Naive thymus-derived CD4-positive, alpha-beta T cell (primary cell): ENCODE data around the gene NUFIP2. TPM values are rescaled to one million over a fixed set of nuclear protein-coding genes. Genes with fewer than 3 reads are reported as not detected.
A peak's percentile ranks its signal among the peaks of the same experiment; 100 is the strongest.

Source experiments
- ATAC-seq: fragments of 150-1000 bp; cut with Tn5 transposase; 2 replicates; pipeline ENCODE4 v1.10.0; 2021; ENCODE audit warnings: mild to moderate bottlenecking, moderate library complexity
- CTCF ChIA-PET: fragments of 350-600 bp; sonication (Branson Sonifier 250); formaldehyde crosslinking; loops from one replicate; lab custom pipeline; 2021; ENCODE audit warnings: antibody characterized with exemption; lab: Charles Lee
- POLR2A ChIA-PET: fragments of 350-600 bp; sonication (Branson Sonifier 250); formaldehyde crosslinking; loops from one replicate; lab custom pipeline; 2021; ENCODE audit warnings: antibody characterized with exemption, inconsistent platforms; lab: Charles Lee
- DNase-seq, 9 donors: peaks; one replicate each; pipeline versions ENCODE4 v3.0.0 to v3.0.0-alpha.2; 2020 to 2022; ENCODE audit warnings: mixed read lengths in 1 of 9
- H3K27ac ChIP-seq: one replicate; pipeline ENCODE4 v1.7.0; 2013; ENCODE audit warnings: mild to moderate bottlenecking, low read depth, low read length, moderate library complexity
- H3K27me3 ChIP-seq, 2 donors: one replicate each; pipeline ENCODE4 v1.7.0; 2013; ENCODE audit warnings: low read length in 2 of 2, mild to moderate bottlenecking in 2 of 2, moderate library complexity in 2 of 2; ENCODE audit not compliant: control insufficient read depth in 2 of 2, insufficient read depth in 2 of 2
- H3K36me3 ChIP-seq, 3 experiments: 1 replicate in 2 of 3; 2 replicates in 1 of 3; pipeline ENCODE4 v1.7.0; 2013; ENCODE audit warnings: low read length in 3 of 3, mild to moderate bottlenecking in 3 of 3, moderate library complexity in 1 of 3; ENCODE audit not compliant: insufficient read depth in 3 of 3, control insufficient read depth in 2 of 3
- H3K4me1 ChIP-seq, 2 donors: one replicate each; pipeline ENCODE4 v1.7.0; 2013; ENCODE audit warnings: low read length in 2 of 2, mild to moderate bottlenecking in 2 of 2, moderate library complexity in 1 of 2; ENCODE audit not compliant: control insufficient read depth in 2 of 2, insufficient read depth in 2 of 2
- H3K4me3 ChIP-seq: 2 replicates; pipeline ENCODE4 v1.7.0; 2013; ENCODE audit warnings: mild to moderate bottlenecking, low read length
- H3K9me3 ChIP-seq, 3 experiments: 1 replicate in 2 of 3; 2 replicates in 1 of 3; pipeline ENCODE4 v1.7.0; 2013; ENCODE audit warnings: low read length in 3 of 3; ENCODE audit not compliant: control insufficient read depth in 2 of 3
- H3K27ac Mint-ChIP-seq, 9 donors: one replicate each; pipeline ENCODE4 v1.8.0; 2020 to 2022; ENCODE audit warnings: mixed read lengths in 9 of 9, mild to moderate bottlenecking in 8 of 9, moderate library complexity in 5 of 9, inconsistent platforms in 2 of 9
- H3K27me3 Mint-ChIP-seq, 5 donors: one replicate each; pipeline ENCODE4 v1.8.0; 2021 to 2022; ENCODE audit warnings: mixed read lengths in 5 of 5, mild to moderate bottlenecking in 1 of 5
- H3K36me3 Mint-ChIP-seq, 5 donors: one replicate each; pipeline ENCODE4 v1.8.0; 2020 to 2022; ENCODE audit warnings: mixed read lengths in 5 of 5, mild to moderate bottlenecking in 3 of 5, inconsistent platforms in 1 of 5
- H3K4me1 Mint-ChIP-seq, 7 donors: one replicate each; pipeline ENCODE4 v1.8.0; 2020 to 2022; ENCODE audit warnings: mixed read lengths in 7 of 7, mild to moderate bottlenecking in 3 of 7, inconsistent platforms in 1 of 7
- H3K4me3 Mint-ChIP-seq, 10 donors: one replicate each; pipeline ENCODE4 v1.8.0; 2020 to 2022; ENCODE audit warnings: mild to moderate bottlenecking in 10 of 10, mixed read lengths in 10 of 10, moderate library complexity in 6 of 10, inconsistent platforms in 2 of 10
- H3K9me3 Mint-ChIP-seq, 11 donors: one replicate each; pipeline ENCODE4 v1.8.0; 2020 to 2022; ENCODE audit warnings: mixed read lengths in 11 of 11, mild to moderate bottlenecking in 4 of 11, inconsistent platforms in 1 of 11, moderate library complexity in 1 of 11
- intact Hi-C, 2 donors: fragments of 100-400 bp; cut with micrococcal nuclease; formaldehyde crosslinking; loops; one replicate each; pipeline ENCODE4 v1.15.1; 2023
- polyA plus RNA-seq, 2 donors: library from polyadenylated mRNA; unstranded; fragments of 300-500 nt; fragmentation: Illumina TruSeq; gene quantifications; one replicate each; pipeline ENCODE4 v1.2.3, GENCODE V29; 2021
- total RNA-seq, 6 experiments: library from RNA in 5 of 6; stranded (reverse) in 5 of 6; gene quantifications; 1 replicate in 5 of 6; 2 replicates in 1 of 6; pipeline ENCODE4 v1.2.3 and lab custom pipeline; 2021 to 2026

The NUFIP2 gene
- total and polyA plus RNA-seq, 7 experiments from 2014 or later = 5.3 to 85.3 (median 63.9) TPM

GRCh38 chr17:29263916-29264315 is 30.0 kb downstream of the NUFIP2 start:
- intact Hi-C loops = no loop called here
- no peak for ATAC-seq
- H3K36me3 ChIP-seq = peaks cover 0 to 47% (median 27%) of the 10 kb centered on the region in 3 experiments
- no peaks in the 10 kb centered on the region for H3K27me3 ChIP-seq
- no peak for DNase-seq
- no peak overlapping the region for H3K4me3 ChIP-seq
- peaks cover 0 to 49% (median 28%) of the 10 kb centered on the region in 5 donors for H3K36me3 Mint-ChIP-seq
- H3K9me3 ChIP-seq = no peaks in the 10 kb centered on the region
- ChIA-PET CTCF (no interaction called here), POLR2A (no interaction called here)
- H3K4me1 Mint-ChIP-seq = peaks cover 9 to 49% (median 35%) of the 10 kb centered on the region in 7 donors
- no peaks in the 10 kb centered on the region for H3K27me3 Mint-ChIP-seq
- H3K9me3 Mint-ChIP-seq = no peaks in the 10 kb centered on the region
- H3K27ac ChIP-seq = no peak overlapping the region
- H3K4me3 Mint-ChIP-seq = no peak overlapping the region
- peak overlapping the region in 6 of 9 donors; percentile 1 to 69 (median 38) for H3K27ac Mint-ChIP-seq
- H3K4me1 ChIP-seq = no peaks in the 10 kb centered on the region

DNA sequence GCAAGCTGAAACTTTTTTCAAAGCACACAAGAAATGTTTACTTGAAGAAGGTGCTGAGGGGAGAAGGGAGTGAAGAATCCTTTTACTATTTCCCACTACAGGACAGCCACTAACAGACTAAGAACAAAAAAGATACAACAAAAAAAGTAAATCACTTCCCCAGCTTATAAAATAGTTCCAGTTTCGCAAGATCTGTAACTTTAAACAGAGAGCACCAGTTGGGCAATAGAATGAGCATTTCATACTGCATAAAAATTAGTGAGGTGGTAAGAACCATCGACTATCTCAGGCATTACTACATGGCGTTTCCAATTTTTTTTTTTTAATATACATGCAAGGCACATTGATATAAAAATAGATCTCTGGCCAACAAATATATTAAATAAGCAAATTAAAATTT is 36.2 kb downstream of the NUFIP2 start:
- peaks cover 8 to 50% (median 22%) of the 10 kb centered on the region in 7 donors for H3K4me1 Mint-ChIP-seq
- intact Hi-C loops = no loop called here
- DNase-seq (no peak), ATAC-seq (peak; percentile 20)
- Histone ChIP-seq H3K4me1 (no peaks in the 10 kb centered on the region), H3K36me3 (peaks cover 0 to 32% (median 6%) of the 10 kb centered on the region in 3 experiments), H3K4me3 (no peak overlapping the region), H3K9me3 (no peaks in the 10 kb centered on the region), H3K27ac (no peak overlapping the region), H3K27me3 (no peaks in the 10 kb centered on the region)
- POLR2A ChIA-PET = interaction anchor here (0.7 to 1.6 kb wide), 5 partner anchors 29 to 347 kb away, joined by 3 to 9 read pairs (median 3); no protein-coding TSS in a partner anchor
- H3K9me3 Mint-ChIP-seq = no peaks in the 10 kb centered on the region
- H3K27ac Mint-ChIP-seq = peak overlapping the region in 4 of 9 donors; percentile 51 to 72 (median 60)
- peaks cover 0 to 40% (median 11%) of the 10 kb centered on the region in 5 donors for H3K36me3 Mint-ChIP-seq
- no peak overlapping the region for H3K4me3 Mint-ChIP-seq
- H3K27me3 Mint-ChIP-seq = no peaks in the 10 kb centered on the region
- CTCF ChIA-PET = interaction anchor here (0.6 to 0.7 kb wide), 3 partner anchors 37 to 530 kb away, joined by 3 read pairs; no protein-coding TSS in a partner anchor

DNA sequence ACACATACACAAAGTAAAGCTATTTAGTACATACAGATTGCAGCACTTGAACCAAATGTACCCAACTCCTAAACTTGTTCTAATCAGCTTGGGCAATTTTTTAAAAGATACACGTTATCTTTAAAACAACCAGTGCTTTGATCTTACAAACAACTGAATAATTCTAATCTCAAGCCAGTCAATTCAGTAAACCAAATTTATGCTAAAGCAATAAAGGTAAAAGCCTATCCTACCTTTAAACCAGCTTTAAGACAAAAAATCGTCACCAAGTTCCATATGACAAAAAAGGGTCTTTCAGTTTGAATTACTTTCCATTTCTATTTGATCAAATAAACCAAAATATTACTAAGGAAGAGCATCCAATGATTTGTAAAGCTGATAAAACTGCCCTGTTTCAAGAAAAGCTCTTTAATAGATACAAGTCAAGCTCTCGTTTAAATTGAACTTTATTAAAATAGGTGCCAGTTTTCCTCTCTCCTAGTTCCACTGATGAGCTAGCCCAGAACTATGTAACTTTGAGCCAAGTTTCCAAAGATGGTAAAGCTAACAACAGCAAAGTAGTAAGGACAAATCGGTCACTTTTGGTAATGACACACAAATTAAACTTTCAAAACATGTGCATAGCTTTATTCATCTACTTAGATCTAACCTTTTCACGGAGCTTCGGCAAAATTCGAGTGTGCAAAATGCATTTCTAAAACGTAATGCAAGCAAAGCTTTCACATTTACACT is 37.0 kb downstream of the NUFIP2 start:
- intact Hi-C loops = no loop called here
- peaks cover 0 to 38% (median 10%) of the 10 kb centered on the region in 5 donors for H3K36me3 Mint-ChIP-seq
- H3K36me3 ChIP-seq = peaks cover 0 to 26% (median 4%) of the 10 kb centered on the region in 3 experiments

GRCh38 chr17:29255926-29256522 is 37.9 kb downstream of the NUFIP2 start:
- H3K9me3 Mint-ChIP-seq = no peaks in the 10 kb centered on the region
- ATAC-seq (peak; percentile 59), DNase-seq (no peak)
- peaks cover 8 to 36% (median 13%) of the 10 kb centered on the region in 7 donors for H3K4me1 Mint-ChIP-seq
- H3K36me3 ChIP-seq = peaks cover 0 to 17% (median 0%) of the 10 kb centered on the region in 3 experiments
- ChIA-PET CTCF (interaction anchor here (0.6 to 1.4 kb wide), 2 partner anchors 20 to 139 kb away, joined by 3 to 4 read pairs; no protein-coding TSS in a partner anchor), POLR2A (interaction anchor here (0.6 to 1.4 kb wide), 3 partner anchors 36 to 164 kb away, joined by 3 read pairs; no protein-coding TSS in a partner anchor)
- intact Hi-C loops = no loop called here
- H3K4me3 ChIP-seq = no peak overlapping the region
- no peaks in the 10 kb centered on the region for H3K9me3 ChIP-seq
- H3K27ac ChIP-seq = no peak overlapping the region
- H3K27ac Mint-ChIP-seq = peak overlapping the region in 2 of 9 donors; percentile 9 to 53
- H3K4me3 Mint-ChIP-seq = no peak overlapping the region
- H3K4me1 ChIP-seq = no peaks in the 10 kb centered on the region
- no peaks in the 10 kb centered on the region for H3K27me3 Mint-ChIP-seq
- H3K36me3 Mint-ChIP-seq = peaks cover 0 to 30% (median 9%) of the 10 kb centered on the region in 5 donors
- no peaks in the 10 kb centered on the region for H3K27me3 ChIP-seq

More for the DNA sequence above, 37.0 kb downstream of the NUFIP2 start:
- H3K27ac Mint-ChIP-seq = peak overlapping the region in 8 of 9 donors; percentile 0 to 74 (median 26)
- no peak overlapping the region for H3K4me3 ChIP-seq
- no peaks in the 10 kb centered on the region for H3K4me1 ChIP-seq
- no peaks in the 10 kb centered on the region for H3K27me3 Mint-ChIP-seq
- H3K9me3 ChIP-seq = no peaks in the 10 kb centered on the region
- no peaks in the 10 kb centered on the region for H3K27me3 ChIP-seq
- POLR2A ChIA-PET = interaction anchor here (0.6 to 1.6 kb wide), 7 partner anchors 24 to 347 kb away, joined by 3 to 9 read pairs (median 3); no protein-coding TSS in a partner anchor
- H3K4me3 Mint-ChIP-seq = no peak overlapping the region
- no peak overlapping the region for H3K27ac ChIP-seq
- ATAC-seq = no peak
- no peak for DNase-seq
- CTCF ChIA-PET = interaction anchor here (0.6 to 1.4 kb wide), 4 partner anchors 35 to 292 kb away, joined by 3 to 6 read pairs (median 4); no protein-coding TSS in a partner anchor
- H3K4me1 Mint-ChIP-seq = peaks cover 8 to 43% (median 16%) of the 10 kb centered on the region in 7 donors
- no peaks in the 10 kb centered on the region for H3K9me3 Mint-ChIP-seq

DNA sequence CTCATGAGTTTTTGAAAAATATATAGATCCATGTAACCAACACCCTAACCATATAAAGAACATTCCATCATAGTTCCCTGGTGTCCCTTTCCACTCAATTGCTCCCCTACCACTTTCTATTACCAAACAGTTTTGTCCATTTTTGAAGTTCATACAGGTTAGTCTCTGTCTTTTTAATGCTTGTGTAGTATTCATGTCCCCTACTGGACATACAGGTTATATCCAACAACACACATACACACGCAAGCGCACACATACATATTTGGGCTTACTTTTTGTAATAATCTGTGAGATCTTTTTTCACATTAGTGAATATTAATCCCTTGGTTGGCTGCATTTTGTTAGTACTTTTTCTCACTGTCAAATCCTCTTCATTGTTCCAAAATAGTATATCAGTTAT is 40.9 kb downstream of the NUFIP2 start:
- CTCF ChIA-PET = interaction anchor here (0.6 kb wide), 1 partner anchor 71 kb away, joined by 3 read pairs; no protein-coding TSS in a partner anchor
- no peaks in the 10 kb centered on the region for H3K27me3 ChIP-seq
- peaks cover 0 to 21% (median 9%) of the 10 kb centered on the region in 7 donors for H3K4me1 Mint-ChIP-seq
- H3K9me3 ChIP-seq = no peaks in the 10 kb centered on the region
- no peak overlapping the region for H3K27ac ChIP-seq
- H3K36me3 Mint-ChIP-seq = peaks cover 0 to 10% (median 5%) of the 10 kb centered on the region in 5 donors
- DNase-seq (no peak), ATAC-seq (no peak)
- POLR2A ChIA-PET = no interaction called here
- no peaks in the 10 kb centered on the region for H3K9me3 Mint-ChIP-seq
- H3K4me1 ChIP-seq = no peaks in the 10 kb centered on the region
- H3K4me3 ChIP-seq = no peak overlapping the region
- H3K4me3 Mint-ChIP-seq = no peak overlapping the region
- H3K27me3 Mint-ChIP-seq = no peaks in the 10 kb centered on the region
- H3K27ac Mint-ChIP-seq = peak overlapping the region in 4 of 9 donors; percentile 22 to 45 (median 32)
- intact Hi-C loops = loop anchor here in 1 of 2 donors (2.0 kb wide), 1 partner anchor 38 kb away; no protein-coding TSS in a partner anchor
- peaks cover 0 to 4% (median 0%) of the 10 kb centered on the region in 3 experiments for H3K36me3 ChIP-seq

DNA sequence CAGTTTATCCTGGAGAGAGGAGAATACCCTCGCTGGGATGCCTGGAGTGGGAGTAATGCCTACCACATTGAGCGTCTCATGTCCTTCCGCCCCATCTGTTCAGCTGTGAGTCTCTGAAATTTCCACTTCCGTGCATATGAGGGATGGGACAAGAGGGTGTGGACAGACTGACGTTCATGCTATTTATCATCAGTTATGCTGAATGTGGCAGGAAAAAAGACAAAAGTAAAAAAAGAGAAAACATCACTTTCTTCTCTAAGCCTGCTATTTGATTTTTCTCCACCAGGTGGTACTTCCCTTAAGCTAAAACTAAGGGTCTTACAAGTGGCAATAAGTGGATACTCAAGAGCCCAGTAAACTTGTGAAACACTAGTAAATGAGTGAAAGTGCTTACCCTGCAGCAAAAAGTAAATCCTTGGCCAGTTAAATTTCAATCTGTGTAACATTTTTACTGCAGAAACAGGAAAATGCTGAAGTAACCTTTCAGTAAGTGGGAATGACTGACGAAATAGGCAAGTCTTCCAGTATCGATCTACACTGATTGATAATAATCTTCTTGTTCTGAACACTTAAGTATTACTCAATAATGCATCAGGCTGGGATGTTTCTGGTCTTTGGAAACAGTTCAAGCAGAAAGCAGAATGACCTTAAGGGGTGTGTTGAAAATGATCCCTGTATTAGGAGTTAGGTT is 41.7 kb downstream of the NUFIP2 start:
- Mint-ChIP-seq H3K27me3 (no peaks in the 10 kb centered on the region), H3K4me1 (peaks cover 0 to 14% (median 3%) of the 10 kb centered on the region in 7 donors), H3K4me3 (no peak overlapping the region), H3K9me3 (no peaks in the 10 kb centered on the region), H3K27ac (peak overlapping the region in 5 of 9 donors; percentile 20 to 43 (median 28)), H3K36me3 (peaks cover 0 to 8% (median 5%) of the 10 kb centered on the region in 5 donors)
- no peaks in the 10 kb centered on the region for H3K9me3 ChIP-seq
- no peaks in the 10 kb centered on the region for H3K36me3 ChIP-seq
- no peaks in the 10 kb centered on the region for H3K27me3 ChIP-seq
- DNase-seq (peak in 1 of 9 donors; percentile 6), ATAC-seq (no peak)
- POLR2A ChIA-PET = interaction anchor here (0.9 to 1.1 kb wide), 2 partner anchors 40 to 42 kb away, joined by 3 to 4 read pairs; no protein-coding TSS in a partner anchor
- no peak overlapping the region for H3K27ac ChIP-seq
- H3K4me1 ChIP-seq = no peaks in the 10 kb centered on the region
- CTCF ChIA-PET = interaction anchor here (0.6 to 1.3 kb wide), 2 partner anchors 39 to 70 kb away, joined by 3 to 4 read pairs; no protein-coding TSS in a partner anchor
- intact Hi-C loops = loop anchor here (1.0 to 2.0 kb wide), 2 partner anchors 39 kb away; no protein-coding TSS in a partner anchor
- H3K4me3 ChIP-seq = no peak overlapping the region
